H9 (cell line): ENCODE results near the gene FAM32A. TPM values are rescaled to one million over a fixed set of nuclear protein-coding genes. Genes with fewer than 3 reads are reported as not detected.

Experiments
- DNase-seq: peaks from one replicate; pipeline ENCODE4 v3.0.0-alpha.2; 2017
- H2AFZ ChIP-seq: one replicate; pipeline ENCODE4 v1.6.1; 2013; ENCODE audit warnings: mild to moderate bottlenecking, low read length, control low read depth, moderate library complexity
- H2AK5ac ChIP-seq: 2 replicates; pipeline ENCODE4 v1.6.1; 2013; ENCODE audit warnings: low read length, control low read depth, mixed read lengths; ENCODE audit not compliant: insufficient read length
- H2BK120ac ChIP-seq: one replicate; pipeline ENCODE4 v1.6.1; 2013; ENCODE audit warnings: low read depth, mild to moderate bottlenecking, low read length, control low read depth, inconsistent platforms; ENCODE audit not compliant: poor library complexity, severe bottlenecking
- H2BK12ac ChIP-seq: 2 replicates; pipeline ENCODE4 v1.6.1; 2013; ENCODE audit warnings: low read length, control low read depth, mixed read lengths, low read depth; ENCODE audit not compliant: insufficient read length
- H2BK15ac ChIP-seq: 2 replicates; pipeline ENCODE4 v1.6.1; 2013; ENCODE audit warnings: low read depth, low read length, control low read depth
- H2BK20ac ChIP-seq: one replicate; pipeline ENCODE4 v1.6.1; 2013; ENCODE audit warnings: low read depth, mild to moderate bottlenecking, low read length, control low read depth, inconsistent platforms; ENCODE audit not compliant: poor library complexity, severe bottlenecking
- H2BK5ac ChIP-seq: 2 replicates; pipeline ENCODE4 v1.6.1; 2013; ENCODE audit warnings: low read length, control low read depth, mixed read lengths; ENCODE audit not compliant: insufficient read length
- H3K14ac ChIP-seq: 2 replicates; pipeline ENCODE4 v1.6.1; 2013; ENCODE audit warnings: low read length, control low read depth; ENCODE audit not compliant: insufficient read depth
- H3K18ac ChIP-seq: 2 replicates; pipeline ENCODE4 v1.6.1; 2013; ENCODE audit warnings: low read depth, mild to moderate bottlenecking, mixed read lengths, low read length, control low read depth; ENCODE audit not compliant: insufficient read length
- H3K23ac ChIP-seq: 2 replicates; pipeline ENCODE4 v1.6.1; 2013; ENCODE audit warnings: low read length, control low read depth, mixed read lengths, low read depth; ENCODE audit not compliant: insufficient read length
- H3K23me2 ChIP-seq: 2 replicates; pipeline ENCODE4 v1.6.1; 2013; ENCODE audit warnings: low read depth, mild to moderate bottlenecking, mixed read lengths, low read length, control low read depth; ENCODE audit not compliant: insufficient read length, poor library complexity, severe bottlenecking
- H3K27ac ChIP-seq: 2 replicates; pipeline ENCODE4 v1.5.1; 2013; ENCODE audit warnings: low read length, control low read depth, mixed read lengths, low read depth; ENCODE audit not compliant: insufficient read length
- H3K27me3 ChIP-seq: 2 replicates; pipeline ENCODE4 v1.6.1; 2013; ENCODE audit warnings: low read length, control low read depth, inconsistent platforms; ENCODE audit not compliant: insufficient read depth
- H3K4ac ChIP-seq: 2 replicates; pipeline ENCODE4 v1.6.1; 2013; ENCODE audit warnings: low read depth, mild to moderate bottlenecking, control low read depth, inconsistent platforms, low read length, moderate library complexity
- H3K4me1 ChIP-seq: 2 replicates; pipeline ENCODE4 v1.6.1; 2013; ENCODE audit warnings: low read length, control low read depth, inconsistent platforms; ENCODE audit not compliant: insufficient read depth
- H3K4me2 ChIP-seq: 2 replicates; pipeline ENCODE4 v1.6.1; 2013; ENCODE audit warnings: low read length, control low read depth, mixed read lengths; ENCODE audit not compliant: insufficient read length, insufficient read depth
- H3K56ac ChIP-seq: 2 replicates; pipeline ENCODE4 v1.6.1; 2013; ENCODE audit warnings: low read depth, mild to moderate bottlenecking, mixed read lengths, low read length, control low read depth; ENCODE audit not compliant: insufficient read length
- H3K79me1 ChIP-seq: 2 replicates; pipeline ENCODE4 v1.6.1; 2013; ENCODE audit warnings: low read depth, mild to moderate bottlenecking, moderate library complexity, low read length, control low read depth, inconsistent platforms; ENCODE audit not compliant: insufficient read depth, poor library complexity, severe bottlenecking
- H3K79me2 ChIP-seq: 2 replicates; pipeline ENCODE4 v1.6.1; 2013; ENCODE audit warnings: low read length, control low read depth, inconsistent platforms; ENCODE audit not compliant: insufficient read depth
- H3K9ac ChIP-seq: 2 replicates; pipeline ENCODE4 v1.6.1; 2013; ENCODE audit warnings: low read length, control low read depth, mixed read lengths; ENCODE audit not compliant: insufficient read length; ENCODE audit errors: extremely low read depth
- H3K9me3 ChIP-seq: one replicate; pipeline ENCODE4 v1.6.1; 2013; ENCODE audit warnings: low read depth, low read length, inconsistent platforms; ENCODE audit not compliant: control insufficient read depth
- H3T11ph ChIP-seq: one replicate; pipeline ENCODE4 v1.6.1; 2013; ENCODE audit warnings: mild to moderate bottlenecking, low read length, control low read depth, inconsistent platforms
- H4K20me1 ChIP-seq: one replicate; pipeline ENCODE4 v1.6.1; 2013; ENCODE audit not compliant: control insufficient read depth, insufficient read length, insufficient read depth
- H4K5ac ChIP-seq: 2 replicates; pipeline ENCODE4 v1.6.1; 2013; ENCODE audit warnings: low read depth, mild to moderate bottlenecking, mixed read lengths, low read length, control low read depth; ENCODE audit not compliant: insufficient read length
- H4K8ac ChIP-seq: replicated peaks from 2 replicates; pipeline ENCODE4 v1.6.1; 2013; ENCODE audit warnings: low read length, control low read depth, mixed read lengths, low read depth; ENCODE audit not compliant: insufficient read length
- H4K91ac ChIP-seq: 2 replicates; pipeline ENCODE4 v1.6.1; 2013; ENCODE audit warnings: low read depth, mild to moderate bottlenecking, moderate library complexity, mixed read lengths, low read length, control low read depth; ENCODE audit not compliant: insufficient read length
- H3K27ac Mint-ChIP-seq, 3 experiments: 2 replicates in 2 of 3; 3 replicates in 1 of 3; pipeline ENCODE4 v1.8.0; 2020 to 2021; ENCODE audit warnings: mixed read lengths in 3 of 3, mild to moderate bottlenecking in 1 of 3, moderate library complexity in 1 of 3
- H3K27me3 Mint-ChIP-seq: 2 replicates; pipeline ENCODE4 v1.8.0; 2021; ENCODE audit warnings: low read depth, mild to moderate bottlenecking, moderate library complexity, mixed read lengths
- H3K36me3 Mint-ChIP-seq, 3 experiments: 2 replicates in 2 of 3; 3 replicates in 1 of 3; pipeline ENCODE4 v1.8.0; 2020 to 2021; ENCODE audit warnings: low read depth in 3 of 3, mixed read lengths in 3 of 3; ENCODE audit not compliant: insufficient read depth in 1 of 3
- H3K4me1 Mint-ChIP-seq, 2 experiments: 2 replicates each; pipeline ENCODE4 v1.8.0; 2020; ENCODE audit warnings: mixed read lengths in 2 of 2
- H3K4me3 Mint-ChIP-seq, 2 experiments: 2 replicates in 1 of 2; 3 replicates in 1 of 2; pipeline ENCODE4 v1.8.0; 2020 to 2021; ENCODE audit warnings: mild to moderate bottlenecking in 2 of 2, mixed read lengths in 2 of 2, moderate library complexity in 1 of 2
- H3K9me3 Mint-ChIP-seq, 2 experiments: 2 replicates in 1 of 2; 3 replicates in 1 of 2; pipeline ENCODE4 v1.8.0; 2020; ENCODE audit warnings: mild to moderate bottlenecking in 2 of 2, mixed read lengths in 2 of 2, moderate library complexity in 1 of 2
- WGBS: extraction: QIAGEN DNeasy Blood & Tissue Kit; methylation state at CpG from one replicate; pipeline ENCODE4 v1.1.7; 2013; ENCODE audit warnings: missing lambda C conversion rate, low lambda C conversion rate, mixed read lengths; ENCODE audit not compliant: insufficient read length; ENCODE audit errors: extremely low coverage; 5-methylcytosine and 5-hydroxymethylcytosine counted together
- total RNA-seq: library from RNA; stranded (reverse); gene quantifications from 2 replicates; pipeline ENCODE4 v1.2.1, GENCODE V29; 2021
- TF ChIP-seq, protein P1 (sequence below): fragments of 200-600 bp; sonication (generic); conservative IDR thresholded peaks from 3 replicates; pipeline ENCODE4 v1.8.0; 2021; ENCODE audit warnings: antibody characterized with exemption, mild to moderate bottlenecking

FAM32A gene
- total RNA-seq, 1 experiment from 2014 or later: 91.9 TPM

DNA sequence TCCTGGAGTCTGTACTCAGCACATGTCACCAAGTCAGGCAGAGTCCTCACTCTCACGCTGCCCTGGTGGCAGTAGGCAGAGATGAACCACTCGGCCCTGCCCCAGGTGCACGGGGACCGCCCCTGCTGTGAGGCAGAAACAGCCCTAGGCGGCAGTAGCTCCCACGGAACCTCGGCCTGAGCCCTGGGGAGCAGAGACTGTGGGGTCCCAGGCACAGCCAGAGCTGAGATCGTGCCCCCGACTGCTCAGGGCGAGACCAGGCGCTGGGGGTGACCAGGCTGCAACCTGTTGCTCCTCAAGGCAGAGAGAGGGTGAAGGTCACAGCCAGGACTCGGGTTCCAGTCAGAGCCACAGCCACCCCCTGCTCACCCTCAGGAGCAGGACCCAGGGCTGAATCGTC, 47.4 kb downstream of the FAM32A start:
- no peak overlapping the region for H2AK5ac ChIP-seq
- no peak for DNase-seq
- Mint-ChIP-seq H3K4me3 (no peak overlapping the region), H3K27me3 (no peaks in the 10 kb centered on the region), H3K9me3 (no peaks in the 10 kb centered on the region; a peak in 1 of 5 replicates), H3K36me3 (peaks cover 3 to 28% (median 19%) of the 10 kb centered on the region in 3 experiments; a peak in 6 of 7 replicates), H3K27ac (0 out of 7 replicates have a peak overlapping the region, but pooled peaks of 1 of the 3 experiments have one; percentile 37), H3K4me1 (no peaks in the 10 kb centered on the region)
- no peak overlapping the region for H3T11ph ChIP-seq
- TF ChIP-seq, protein P1, sequence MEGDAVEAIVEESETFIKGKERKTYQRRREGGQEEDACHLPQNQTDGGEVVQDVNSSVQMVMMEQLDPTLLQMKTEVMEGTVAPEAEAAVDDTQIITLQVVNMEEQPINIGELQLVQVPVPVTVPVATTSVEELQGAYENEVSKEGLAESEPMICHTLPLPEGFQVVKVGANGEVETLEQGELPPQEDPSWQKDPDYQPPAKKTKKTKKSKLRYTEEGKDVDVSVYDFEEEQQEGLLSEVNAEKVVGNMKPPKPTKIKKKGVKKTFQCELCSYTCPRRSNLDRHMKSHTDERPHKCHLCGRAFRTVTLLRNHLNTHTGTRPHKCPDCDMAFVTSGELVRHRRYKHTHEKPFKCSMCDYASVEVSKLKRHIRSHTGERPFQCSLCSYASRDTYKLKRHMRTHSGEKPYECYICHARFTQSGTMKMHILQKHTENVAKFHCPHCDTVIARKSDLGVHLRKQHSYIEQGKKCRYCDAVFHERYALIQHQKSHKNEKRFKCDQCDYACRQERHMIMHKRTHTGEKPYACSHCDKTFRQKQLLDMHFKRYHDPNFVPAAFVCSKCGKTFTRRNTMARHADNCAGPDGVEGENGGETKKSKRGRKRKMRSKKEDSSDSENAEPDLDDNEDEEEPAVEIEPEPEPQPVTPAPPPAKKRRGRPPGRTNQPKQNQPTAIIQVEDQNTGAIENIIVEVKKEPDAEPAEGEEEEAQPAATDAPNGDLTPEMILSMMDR: no peak
- no peak overlapping the region for H2AFZ ChIP-seq
- no peak overlapping the region for H4K8ac ChIP-seq
- H3K23me2 ChIP-seq: no peaks in the 10 kb centered on the region
- no peak overlapping the region for H4K91ac ChIP-seq
- H3K4me1 ChIP-seq: no peaks in the 10 kb centered on the region
- no peak overlapping the region for H2BK12ac ChIP-seq
- H2BK20ac ChIP-seq: no peak overlapping the region
- H2BK120ac ChIP-seq: no peak overlapping the region
- no peak overlapping the region for H3K9ac ChIP-seq
- no peak overlapping the region for H3K56ac ChIP-seq
- H2BK5ac ChIP-seq: no peak overlapping the region
- H2BK15ac ChIP-seq: no peak overlapping the region
- WGBS: no CpG with 5 or more reads among the region's 13 CpGs
- no peaks in the 10 kb centered on the region for H3K27me3 ChIP-seq
- no peak overlapping the region for H3K27ac ChIP-seq
- H3K9me3 ChIP-seq: no peaks in the 10 kb centered on the region
- no peaks in the 10 kb centered on the region for H4K20me1 ChIP-seq
- H3K4me2 ChIP-seq: no peak overlapping the region
- no peak overlapping the region for H3K4ac ChIP-seq
- H3K79me1 ChIP-seq: no peaks in the 10 kb centered on the region
- H3K14ac ChIP-seq: no peak overlapping the region; the same call in 1 of the 2 replicates
- no peak overlapping the region for H3K18ac ChIP-seq
- no peaks in the 10 kb centered on the region for H3K79me2 ChIP-seq
- no peak overlapping the region for H4K5ac ChIP-seq
- no peak overlapping the region for H3K23ac ChIP-seq
